GM12878 (cell line): ENCODE results near the gene SHROOM3. TPM values are rescaled to one million over a fixed set of nuclear protein-coding genes. Genes with fewer than 3 reads are reported as not detected.

Experiments
- ATAC-seq: fragments of 200-7000 bp; cut with Tn5 transposase; 3 replicates; pipeline ENCODE4 v1.9.1; 2020; ENCODE audit warnings: mild to moderate bottlenecking, moderate library complexity
- BruUV-seq: library from RNA; stranded (reverse); fragments of 400-500 nt; replicated peaks from 2 replicates; lab custom pipeline; 2021; lab: Mats Ljungman, UMichigan
- CTCF ChIA-PET: fragments of 300-600 bp; sonication (Branson Sonifier 250); formaldehyde crosslinking; extraction: SDS; loops from one replicate; lab custom pipeline; 2021; ENCODE audit warnings: inconsistent platforms; lab: Yijun Ruan, JAX
- POLR2A ChIA-PET: fragments of 350-600 bp; formaldehyde crosslinking; extraction: SDS; loops from one replicate; lab custom pipeline; 2021; ENCODE audit warnings: inconsistent platforms; lab: Charles Lee
- RAD21 ChIA-PET: fragments of 300-600 bp; sonication (Branson Sonifier 250); formaldehyde crosslinking; loops from one replicate; lab custom pipeline; 2023; ENCODE audit warnings: antibody characterized with exemption; ENCODE audit not compliant: unreplicated experiment; lab: Charles Lee
- SMC1A ChIA-PET: fragments of 300-600 bp; sonication (Branson Sonifier 250); formaldehyde crosslinking; loops from one replicate; lab custom pipeline; 2023; ENCODE audit not compliant: unreplicated experiment, uncharacterized antibody; lab: Charles Lee
- DNase-seq: peaks from one replicate; pipeline ENCODE4 v3.0.0-alpha.2; 2011; ENCODE audit warnings: low read depth, low spot score
- FAIRE-seq: peaks from 3 replicates; lab custom pipeline; 2011; peaks lifted over from hg19 to GRCh38; lab: Jason Lieb, UNC
- H2AFZ ChIP-seq: 2 replicates; pipeline ENCODE4 v1.6.0; 2011; ENCODE audit warnings: low read depth, low read length, control low read depth; ENCODE audit not compliant: control insufficient read depth
- H3K27ac ChIP-seq: 2 replicates; pipeline ENCODE4 v1.5.1; 2011; ENCODE audit warnings: control low read depth; ENCODE audit not compliant: control insufficient read depth, insufficient read depth
- H3K27me3 ChIP-seq, 2 experiments: replicated peaks in 1 of 2; 2 replicates each; pipeline versions ENCODE4 v1.6.0 to v1.6.1; 2011; ENCODE audit warnings: low read length in 1 of 2; ENCODE audit not compliant: control insufficient read depth in 2 of 2, insufficient read depth in 2 of 2
- H3K36me3 ChIP-seq, 2 experiments: 2 replicates each; pipeline ENCODE4 v1.5.1; 2011; ENCODE audit warnings: low read length in 1 of 2; ENCODE audit not compliant: control insufficient read depth in 2 of 2, insufficient read depth in 2 of 2
- H3K4me1 ChIP-seq: 2 replicates; pipeline ENCODE4 v1.6.1; 2011; ENCODE audit warnings: mild to moderate bottlenecking, low read length, moderate library complexity, mixed read lengths; ENCODE audit not compliant: control insufficient read depth, insufficient read depth
- H3K4me2 ChIP-seq: 2 replicates; pipeline ENCODE4 v1.6.0; 2011; ENCODE audit warnings: control low read depth; ENCODE audit not compliant: control insufficient read depth, insufficient read depth
- H3K4me3 ChIP-seq: fragments of 200-600 bp; sonication (generic); 2 replicates; pipeline ENCODE4 v1.5.1; 2016
- H3K79me2 ChIP-seq: 2 replicates; pipeline ENCODE4 v1.6.0; 2011; ENCODE audit warnings: low read length; ENCODE audit not compliant: control insufficient read depth, insufficient read depth
- H3K9ac ChIP-seq: 2 replicates; pipeline ENCODE4 v1.8.0; 2011; ENCODE audit warnings: low read length, control low read depth, mixed read lengths; ENCODE audit not compliant: control insufficient read depth, insufficient read depth
- H3K9me3 ChIP-seq: replicated peaks from 3 replicates; pipeline ENCODE4 v1.5.1; 2011; ENCODE audit warnings: mild to moderate bottlenecking, low read length; ENCODE audit not compliant: control insufficient read depth, insufficient read depth
- H4K20me1 ChIP-seq: 2 replicates; pipeline ENCODE4 v1.6.0; 2011; ENCODE audit not compliant: control insufficient read depth, insufficient read depth
- FOS ChIP-seq: IDR thresholded peaks from 3 replicates; pipeline ENCODE4 v1.6.1; 2011; ENCODE audit warnings: borderline replicate concordance; ENCODE audit not compliant: insufficient read length; ENCODE audit errors: extremely low read depth
- GABPA ChIP-seq: IDR thresholded peaks from 2 replicates; pipeline ENCODE4 v1.6.1; 2014; ENCODE audit warnings: antibody characterized with exemption, low read depth, mild to moderate bottlenecking, inconsistent platforms
- SP1 ChIP-seq: IDR thresholded peaks from one replicate; pipeline ENCODE4 v1.6.1; 2011; ENCODE audit warnings: low read depth, low read length
- SPI1 ChIP-seq: IDR thresholded peaks from 2 replicates; pipeline ENCODE4 v1.6.1; 2011; ENCODE audit warnings: low read depth, mild to moderate bottlenecking, low read length, moderate library complexity, borderline replicate concordance; ENCODE audit not compliant: insufficient read depth
- SREBF1 ChIP-seq: IDR thresholded peaks from 2 replicates; pipeline ENCODE4 v1.6.1; 2012; ENCODE audit warnings: mild to moderate bottlenecking, low read length
- WRNIP1 ChIP-seq: IDR thresholded peaks from 2 replicates; pipeline ENCODE4 v1.6.1; 2011; ENCODE audit warnings: low read depth, low read length, improper control_type of control experiment, borderline replicate concordance
- WGBS: methylation state at CpG from one replicate; pipeline ENCODE4 v1.1.6; 2016; ENCODE audit warnings: low lambda C conversion rate; ENCODE audit not compliant: insufficient replicate concordance, insufficient coverage; ENCODE audit errors: missing lambda C conversion rate; 5-methylcytosine and 5-hydroxymethylcytosine counted together
- in situ Hi-C: fragments of 300-500 bp; cut with MboI; formaldehyde crosslinking; loops from 9 replicates; pipeline ENCODE4 v1.14.3; 2018; ENCODE audit warnings: mixed read lengths
- intact Hi-C: fragments of 100-400 bp; cut with micrococcal nuclease; formaldehyde crosslinking; loops from one replicate; pipeline ENCODE4 v1.14.2; 2022; ENCODE audit not compliant: unreplicated experiment
- polyA plus RNA-seq, 11 experiments: library from polyadenylated mRNA; depleted of rRNA in 4 of 11; unstranded in 6 of 11; stranded (reverse) in 5 of 11; fragments of >200 nt; fragmentation: Nextera tagmentation in 4 of 11; fragmentation: Illumina TruSeq in 1 of 11; extraction: Ambion mirVana in 4 of 11; extraction: Trizol in 1 of 11; gene quantifications; 1 replicate in 1 of 11; 2 replicates in 10 of 11; pipeline versions ENCODE4 v1.2.1 to v1.2.3, GENCODE V29; 2011 to 2016; ENCODE audit warnings: inconsistent platforms in 2 of 11, missing spikeins in 2 of 11, low read depth in 1 of 11
- total RNA-seq, 4 experiments: library from RNA; depleted of rRNA in 3 of 4; stranded (reverse); fragments of >200 nt in 3 of 4; fragmentation: Illumina TruSeq in 1 of 4; extraction: Trizol in 1 of 4; gene quantifications; 2 replicates each; pipeline versions ENCODE4 v1.2.1 to v1.2.3, GENCODE V29; 2013 to 2021
- TF ChIP-seq, protein P1 (sequence below): IDR thresholded peaks from 2 replicates; pipeline ENCODE4 v1.6.1; 2011; ENCODE audit warnings: low read depth, mild to moderate bottlenecking, low read length, moderate library complexity, borderline replicate concordance; ENCODE audit errors: extremely low read depth
- TF ChIP-seq, protein P2 (sequence below): fragments of 450-650 bp; IDR thresholded peaks from 2 replicates; pipeline ENCODE4 v1.6.1; 2017; ENCODE audit warnings: mild to moderate bottlenecking, moderate library complexity
- TF ChIP-seq, protein P3 (sequence below): IDR thresholded peaks from 2 replicates; pipeline ENCODE4 v1.6.1; 2012; ENCODE audit warnings: low read depth, low read length, improper control_type of control experiment

SHROOM3 gene
- total and polyA plus RNA-seq, 10 of the 15 experiments (the other 5 are each of a cell fraction or from before 2014, with no cell fraction given), result under 0.01 to 0.29 (median 0.08) TPM; not detected in 1

DNA sequence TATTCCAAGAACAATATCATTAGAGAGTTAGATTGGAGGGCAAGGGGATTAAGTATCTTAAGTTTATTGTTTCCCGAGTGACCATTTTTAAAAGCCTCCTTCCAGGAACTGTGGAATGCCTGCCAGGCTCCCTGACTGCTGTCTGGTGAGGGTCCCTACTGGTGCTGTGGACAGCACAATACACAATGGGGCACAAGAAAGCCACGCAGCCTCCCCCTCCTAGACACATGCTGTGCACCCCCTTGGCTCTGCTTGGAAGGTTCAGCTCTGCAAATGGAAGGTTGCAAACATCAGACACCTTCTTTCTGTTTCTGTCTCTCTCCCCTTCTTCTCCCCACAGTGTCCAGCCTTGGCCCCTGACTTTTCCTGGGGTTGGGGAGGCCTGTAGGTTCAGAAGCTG is 153.2 kb downstream of the SHROOM3 start:
- Histone ChIP-seq H3K27ac (no peak overlapping the region), H3K4me3 (no peak overlapping the region), H4K20me1 (no peaks in the 10 kb centered on the region), H3K36me3 (no peaks in the 10 kb centered on the region), H3K79me2 (no peaks in the 10 kb centered on the region), H3K4me2 (no peak overlapping the region), H3K27me3 (peaks cover 4 to 12% of the 10 kb centered on the region in 2 experiments), H3K9ac (no peak overlapping the region), H3K9me3 (no peaks in the 10 kb centered on the region), H2AFZ (no peak overlapping the region), H3K4me1 (no peaks in the 10 kb centered on the region)
- DNase-seq (no peak), ATAC-seq (no peak), FAIRE-seq (no peak)
- no TSS peak for BruUV-seq
- POLR2A ChIA-PET, result no interaction called here
- TF ChIP-seq SPI1, result no peak
- TF ChIP-seq, protein P1, sequence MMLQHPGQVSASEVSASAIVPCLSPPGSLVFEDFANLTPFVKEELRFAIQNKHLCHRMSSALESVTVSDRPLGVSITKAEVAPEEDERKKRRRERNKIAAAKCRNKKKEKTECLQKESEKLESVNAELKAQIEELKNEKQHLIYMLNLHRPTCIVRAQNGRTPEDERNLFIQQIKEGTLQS, result no peak
- TF ChIP-seq SP1, result no peak
- TF ChIP-seq FOS, result no peak
- no peak for TF ChIP-seq WRNIP1
- TF ChIP-seq, protein P2, sequence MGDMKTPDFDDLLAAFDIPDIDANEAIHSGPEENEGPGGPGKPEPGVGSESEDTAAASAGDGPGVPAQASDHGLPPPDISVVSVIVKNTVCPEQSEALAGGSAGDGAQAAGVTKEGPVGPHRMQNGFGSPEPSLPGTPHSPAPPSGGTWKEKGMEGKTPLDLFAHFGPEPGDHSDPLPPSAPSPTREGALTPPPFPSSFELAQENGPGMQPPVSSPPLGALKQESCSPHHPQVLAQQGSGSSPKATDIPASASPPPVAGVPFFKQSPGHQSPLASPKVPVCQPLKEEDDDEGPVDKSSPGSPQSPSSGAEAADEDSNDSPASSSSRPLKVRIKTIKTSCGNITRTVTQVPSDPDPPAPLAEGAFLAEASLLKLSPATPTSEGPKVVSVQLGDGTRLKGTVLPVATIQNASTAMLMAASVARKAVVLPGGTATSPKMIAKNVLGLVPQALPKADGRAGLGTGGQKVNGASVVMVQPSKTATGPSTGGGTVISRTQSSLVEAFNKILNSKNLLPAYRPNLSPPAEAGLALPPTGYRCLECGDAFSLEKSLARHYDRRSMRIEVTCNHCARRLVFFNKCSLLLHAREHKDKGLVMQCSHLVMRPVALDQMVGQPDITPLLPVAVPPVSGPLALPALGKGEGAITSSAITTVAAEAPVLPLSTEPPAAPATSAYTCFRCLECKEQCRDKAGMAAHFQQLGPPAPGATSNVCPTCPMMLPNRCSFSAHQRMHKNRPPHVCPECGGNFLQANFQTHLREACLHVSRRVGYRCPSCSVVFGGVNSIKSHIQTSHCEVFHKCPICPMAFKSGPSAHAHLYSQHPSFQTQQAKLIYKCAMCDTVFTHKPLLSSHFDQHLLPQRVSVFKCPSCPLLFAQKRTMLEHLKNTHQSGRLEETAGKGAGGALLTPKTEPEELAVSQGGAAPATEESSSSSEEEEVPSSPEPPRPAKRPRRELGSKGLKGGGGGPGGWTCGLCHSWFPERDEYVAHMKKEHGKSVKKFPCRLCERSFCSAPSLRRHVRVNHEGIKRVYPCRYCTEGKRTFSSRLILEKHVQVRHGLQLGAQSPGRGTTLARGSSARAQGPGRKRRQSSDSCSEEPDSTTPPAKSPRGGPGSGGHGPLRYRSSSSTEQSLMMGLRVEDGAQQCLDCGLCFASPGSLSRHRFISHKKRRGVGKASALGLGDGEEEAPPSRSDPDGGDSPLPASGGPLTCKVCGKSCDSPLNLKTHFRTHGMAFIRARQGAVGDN, result no peak
- no peak for TF ChIP-seq SREBF1
- TF ChIP-seq GABPA, result no peak
- TF ChIP-seq, protein P3, sequence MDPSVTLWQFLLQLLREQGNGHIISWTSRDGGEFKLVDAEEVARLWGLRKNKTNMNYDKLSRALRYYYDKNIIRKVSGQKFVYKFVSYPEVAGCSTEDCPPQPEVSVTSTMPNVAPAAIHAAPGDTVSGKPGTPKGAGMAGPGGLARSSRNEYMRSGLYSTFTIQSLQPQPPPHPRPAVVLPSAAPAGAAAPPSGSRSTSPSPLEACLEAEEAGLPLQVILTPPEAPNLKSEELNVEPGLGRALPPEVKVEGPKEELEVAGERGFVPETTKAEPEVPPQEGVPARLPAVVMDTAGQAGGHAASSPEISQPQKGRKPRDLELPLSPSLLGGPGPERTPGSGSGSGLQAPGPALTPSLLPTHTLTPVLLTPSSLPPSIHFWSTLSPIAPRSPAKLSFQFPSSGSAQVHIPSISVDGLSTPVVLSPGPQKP, result no peak
- CTCF ChIA-PET, result interaction anchor here (0.6 to 0.7 kb wide), 2 partner anchors 157 to 170 kb away, joined by 3 read pairs; no protein-coding TSS in a partner anchor
- 27% methylated on average over 2 of the region's 2 CpGs for WGBS
- in situ Hi-C loops, result no loop called here
- SMC1A ChIA-PET, result no interaction called here
- RAD21 ChIA-PET, result no interaction called here
- intact Hi-C loops, result no loop called here
